Fibroblast of skin of right biceps (primary cell): ENCODE results near the gene VAV2.
A peak's percentile ranks its signal among the peaks of the same experiment; 100 is the strongest.

ENCODE experiments used
- DNase-seq: peaks from one replicate; pipeline ENCODE4 v3.0.0-alpha.2; 2013

The VAV2 gene

DNA sequence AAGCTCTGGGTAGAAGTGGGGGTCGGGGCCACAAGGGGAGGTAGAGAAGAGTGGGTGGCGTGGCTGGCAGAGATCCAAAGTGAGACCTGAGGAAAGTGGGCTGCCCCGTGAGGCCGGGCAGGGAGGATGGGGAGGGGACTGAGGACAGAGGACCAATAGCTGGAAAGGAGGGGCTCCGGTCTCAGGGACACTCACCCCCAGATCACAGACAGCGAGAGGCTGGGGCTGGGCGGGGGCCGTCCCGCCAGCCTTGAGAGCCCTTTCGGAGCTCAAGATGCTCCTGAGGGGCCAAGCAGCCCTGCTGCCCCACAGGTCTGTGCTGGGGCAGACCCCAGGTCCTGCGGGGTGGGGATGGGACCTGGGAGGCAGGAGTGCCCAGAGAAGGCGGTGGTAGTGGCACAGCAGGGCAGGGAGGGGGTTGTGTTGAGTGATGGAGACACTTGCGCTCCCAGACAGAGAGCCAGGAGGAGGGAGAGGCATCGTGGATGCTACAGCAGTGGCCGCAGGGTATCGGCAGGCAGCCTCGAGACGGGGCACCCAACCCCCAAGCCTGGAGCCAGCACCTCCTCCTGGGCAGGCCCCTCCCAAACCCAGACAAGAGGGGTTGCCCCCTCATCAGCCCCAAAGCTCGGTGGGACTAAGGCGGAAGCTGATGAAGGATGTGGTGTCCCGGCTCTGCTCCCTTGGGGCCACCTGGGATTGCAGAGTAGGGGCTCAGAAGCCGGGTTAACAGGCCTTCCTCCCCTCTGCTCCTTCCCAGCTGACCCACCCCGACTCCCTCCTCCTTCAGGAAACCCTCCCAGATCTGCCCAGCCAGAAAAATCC is 257.3 kb downstream of the VAV2 start:
- DNase-seq, result no peak

- DNase-seq, result no peak
Observed at GRCh38 chr9:133733796-133734533, 258.2 kb downstream of the VAV2 start.

- DNase-seq, result no peak
Observed at GRCh38 chr9:133733421-133733795, 258.7 kb downstream of the VAV2 start.

DNA sequence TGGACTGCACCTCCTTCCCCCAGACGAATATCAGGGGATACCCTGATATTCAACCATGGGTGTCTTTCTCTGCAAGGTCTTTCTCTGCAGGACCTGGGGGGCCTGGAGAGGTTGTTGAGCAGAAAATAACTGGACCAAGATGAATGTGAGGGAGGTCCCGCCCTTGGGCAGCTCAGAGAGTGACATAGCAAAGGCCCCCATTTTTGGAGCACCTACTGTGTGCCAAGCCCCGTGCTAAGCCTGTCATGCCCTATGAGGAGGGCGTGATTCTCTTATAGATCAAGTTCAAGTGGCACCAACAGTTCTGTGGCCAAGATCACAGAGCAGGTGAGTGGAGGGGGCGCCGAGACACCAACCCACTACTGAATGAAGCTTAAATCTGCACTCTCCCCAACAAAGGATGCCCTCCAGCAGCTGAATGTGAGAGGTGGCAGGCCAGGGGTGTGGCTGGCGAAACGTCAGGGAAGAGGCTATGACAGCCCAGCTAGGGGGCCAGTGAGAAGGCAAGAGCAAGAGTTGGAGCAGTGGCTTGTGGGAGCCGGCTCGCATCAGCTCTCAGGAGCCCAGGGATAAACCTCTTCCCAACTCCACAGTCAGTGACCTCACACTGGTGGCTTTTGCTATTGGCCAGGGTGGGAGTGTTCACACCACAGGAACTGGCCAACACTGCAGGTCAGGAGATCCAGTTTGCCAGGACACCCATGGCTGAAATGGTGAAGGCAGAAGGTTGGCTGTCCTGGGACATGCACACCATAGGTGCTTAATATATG is 259.3 kb downstream of the VAV2 start:
- DNase-seq, result no peak

DNA sequence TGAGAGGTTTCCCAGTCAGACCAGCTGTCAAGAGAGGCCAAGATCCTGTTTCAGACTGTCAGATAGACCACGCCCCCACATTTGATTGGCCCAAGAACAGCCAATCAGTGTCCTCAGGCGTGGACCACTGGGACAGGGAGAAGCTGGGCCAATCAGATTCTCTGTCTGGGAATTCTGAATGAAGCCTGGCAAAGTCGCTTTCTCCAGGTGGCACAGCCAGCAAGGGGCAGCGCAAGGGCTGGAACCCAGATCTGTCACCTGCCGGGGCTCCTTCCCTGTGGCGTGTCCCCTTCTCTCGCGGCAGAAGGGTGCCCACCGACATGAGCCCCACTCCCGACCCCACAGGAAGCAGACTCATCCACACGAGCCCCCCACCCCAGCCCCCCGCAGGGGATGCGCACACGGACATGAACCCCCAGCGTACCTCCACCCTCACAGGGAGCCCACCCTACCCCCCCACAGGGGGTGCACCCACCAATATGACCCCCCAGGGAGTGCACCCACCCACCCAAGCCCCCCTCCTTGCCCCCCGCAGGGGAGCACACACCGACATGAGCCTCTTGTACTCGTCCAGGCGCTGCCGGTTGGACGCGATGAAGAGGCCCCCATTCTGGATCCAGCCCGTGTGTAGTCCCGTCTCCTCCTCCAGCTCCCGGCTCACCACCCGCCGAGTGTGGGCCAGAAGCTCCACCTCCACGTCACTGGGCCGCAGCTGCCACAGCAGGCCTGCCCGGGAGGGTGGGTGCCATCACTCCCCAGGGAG is 260.1 kb downstream of the VAV2 start:
- DNase-seq, result peak; percentile 37

DNA sequence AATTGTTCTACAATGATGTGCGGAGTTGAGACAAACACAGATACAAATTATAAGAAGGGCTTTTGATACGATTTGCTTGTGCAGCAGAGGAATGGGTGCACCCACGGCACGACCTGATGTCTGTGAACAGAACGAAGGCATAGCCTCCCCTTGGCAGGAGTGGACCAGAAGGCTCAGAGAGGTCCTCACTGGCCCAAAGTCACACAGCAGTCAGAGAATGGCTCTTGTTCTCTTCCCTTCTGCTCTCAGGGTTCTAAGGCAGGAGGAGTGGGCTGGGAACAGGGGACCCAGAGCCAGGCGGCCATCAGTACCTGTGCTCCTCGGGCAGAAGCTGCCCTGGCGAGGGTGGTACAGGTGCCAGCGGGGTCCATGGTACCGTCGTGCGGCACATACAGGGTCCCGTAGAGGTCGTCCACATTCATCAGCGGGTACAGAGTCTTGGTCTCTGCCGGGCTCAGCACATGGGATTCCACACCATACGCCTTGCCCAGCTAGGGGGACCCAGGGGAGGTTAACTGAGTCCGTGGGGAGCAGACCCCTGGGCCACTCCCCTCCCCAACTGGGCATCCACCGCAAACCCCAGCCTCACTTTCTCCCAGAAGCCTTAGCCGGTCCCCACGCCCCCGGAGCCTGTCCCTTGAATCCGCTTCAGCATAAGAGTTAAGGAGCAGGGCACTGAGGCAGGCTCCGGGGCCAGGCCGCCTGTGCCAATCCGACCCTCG is 261.0 kb downstream of the VAV2 start:
- no peak for DNase-seq

DNA sequence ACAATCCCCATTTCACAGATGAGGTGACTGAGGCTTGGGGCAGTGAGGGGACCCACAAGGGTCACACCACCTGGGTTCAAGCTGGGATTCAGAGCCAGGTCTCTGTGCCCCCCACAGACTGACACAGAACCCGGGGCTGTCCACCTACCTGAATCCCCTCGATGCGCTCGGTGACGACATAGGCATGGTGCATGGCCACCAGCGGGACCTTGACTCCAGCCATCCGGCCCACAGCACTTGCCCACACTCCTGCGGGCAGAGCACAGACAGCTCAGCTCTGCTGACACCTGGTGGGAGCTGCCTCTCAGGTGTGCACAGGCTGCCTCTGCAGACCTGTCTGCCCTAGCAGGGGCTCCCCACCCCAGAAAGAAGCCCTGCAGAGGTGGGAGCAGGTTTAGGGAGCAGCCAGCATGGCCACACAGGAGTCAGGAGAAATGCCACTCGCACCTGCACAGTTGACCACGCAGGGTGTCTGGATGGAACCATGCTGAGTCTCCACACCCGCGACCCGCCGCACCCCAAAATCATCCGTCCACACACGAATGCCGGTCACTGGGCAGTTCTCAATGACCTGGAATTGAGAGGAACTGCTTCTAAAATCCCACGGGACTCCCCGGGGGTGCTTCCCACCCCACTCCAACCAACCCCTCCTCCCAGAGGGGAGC is 262.4 kb downstream of the VAV2 start:
- no peak for DNase-seq

GRCh38 chr9:133728856-133729616 is 263.1 kb downstream of the VAV2 start:
- no peak for DNase-seq

- DNase-seq, result no peak
Observed at GRCh38 chr9:133727876-133728441, 264.2 kb downstream of the VAV2 start.

DNA sequence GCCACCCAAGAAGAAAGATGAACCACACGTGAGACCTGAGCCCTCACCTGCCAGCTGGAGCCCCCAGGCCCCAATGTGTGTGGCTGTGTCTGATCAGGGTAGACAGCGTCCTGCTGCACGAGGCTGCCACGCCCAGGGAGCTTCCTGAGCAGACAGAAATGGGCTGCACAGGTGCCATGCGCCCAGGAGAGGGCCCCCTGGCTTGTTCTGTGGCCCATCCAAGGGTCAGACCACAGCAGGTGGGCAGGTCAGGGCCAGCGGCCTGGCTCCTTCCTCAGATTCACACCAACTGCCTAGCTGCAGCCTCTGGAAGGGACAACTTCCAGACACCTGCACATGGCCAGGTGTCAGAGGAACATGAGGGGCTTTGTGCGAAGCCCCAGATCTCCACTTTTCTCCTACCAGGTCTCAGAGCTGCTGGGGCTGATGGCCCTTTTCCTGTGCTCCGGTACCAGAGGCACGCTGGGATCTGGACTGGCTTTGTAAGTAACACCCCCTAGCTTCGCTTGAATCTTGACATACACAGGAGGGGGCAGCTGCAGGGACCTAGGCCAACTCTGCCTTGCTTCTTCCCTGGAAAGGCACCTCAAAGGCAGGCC is 264.7 kb downstream of the VAV2 start:
- DNase-seq, result no peak

DNA sequence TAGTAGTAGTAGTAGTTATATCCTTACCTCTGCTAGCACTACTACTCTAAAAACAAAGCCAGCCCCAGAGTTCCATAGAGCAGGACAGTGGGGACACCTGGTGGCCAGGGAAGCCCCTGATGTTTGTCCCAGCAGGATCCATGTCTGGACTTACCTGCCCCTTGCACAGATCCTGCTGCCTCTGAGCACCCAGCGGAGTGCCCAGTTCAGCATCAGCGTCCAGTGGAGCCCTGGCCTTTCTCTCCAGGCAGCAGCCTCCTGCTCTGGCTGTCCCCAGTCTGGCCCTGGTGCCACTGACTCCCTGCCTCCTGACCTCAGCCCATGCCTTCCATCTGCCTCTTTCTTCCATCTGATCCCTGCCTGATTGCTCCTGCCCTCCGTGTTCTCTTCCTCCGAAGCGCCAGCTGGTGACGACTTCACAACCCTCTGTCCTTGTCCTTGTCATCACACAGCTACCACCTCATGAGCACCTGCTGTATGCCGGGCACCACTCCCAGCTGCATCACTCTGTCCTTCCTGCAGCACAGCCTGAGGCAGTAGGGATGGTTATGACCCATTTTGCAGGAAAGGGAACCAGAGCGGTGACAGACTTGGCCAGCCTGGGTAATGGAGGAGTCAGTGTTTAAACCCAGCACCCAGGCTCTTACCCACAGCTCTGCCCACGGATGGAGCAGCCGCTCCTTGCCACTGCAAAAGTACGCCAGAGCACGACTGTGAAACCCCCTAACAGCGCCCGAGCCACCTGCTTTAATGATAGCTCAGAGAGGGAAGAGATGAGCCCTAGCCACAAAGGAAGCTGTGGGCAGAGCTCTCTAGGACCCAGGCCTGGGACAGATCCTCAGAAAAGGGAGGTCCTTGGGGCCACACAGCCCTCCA is 265.5 kb downstream of the VAV2 start:
- peak; percentile 31 for DNase-seq

GRCh38 chr9:133725886-133726285 is 266.2 kb downstream of the VAV2 start:
- no peak for DNase-seq

DNA sequence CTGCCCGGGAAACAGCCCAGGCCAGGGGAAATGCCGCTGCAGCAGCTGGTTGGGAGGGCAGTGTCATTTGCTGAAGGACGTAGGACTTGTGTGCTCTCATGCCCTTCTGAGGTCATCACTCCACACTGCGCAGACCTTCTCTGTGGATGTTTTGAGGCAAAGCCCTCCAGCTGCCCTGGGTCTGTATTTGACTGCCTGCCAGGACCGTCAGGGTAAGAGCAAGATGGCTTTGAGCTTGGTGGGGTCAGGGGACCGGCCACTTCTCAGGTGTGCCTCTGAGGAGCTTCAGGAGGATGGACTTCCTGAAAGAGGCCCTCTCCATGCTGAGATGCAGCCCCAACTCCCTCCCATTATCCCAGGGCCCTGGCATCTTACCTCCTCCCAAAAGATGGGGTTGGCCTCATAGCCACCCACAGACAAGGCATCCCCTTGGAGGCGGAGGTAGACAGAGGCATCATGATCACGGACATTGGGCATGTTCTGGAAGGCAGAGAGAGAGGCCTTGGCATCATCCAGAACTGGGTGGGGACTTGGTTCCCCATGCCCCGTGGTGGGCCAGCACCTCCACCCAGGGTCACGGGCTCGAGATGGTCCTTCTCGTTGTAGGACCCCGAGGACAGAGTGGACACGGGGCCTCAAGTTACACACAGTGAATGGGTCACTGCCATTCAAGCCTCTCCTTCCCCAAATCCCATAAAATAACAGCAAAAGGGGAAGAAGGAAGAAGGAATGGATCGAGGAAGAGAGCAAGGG is 273.4 kb downstream of the VAV2 start:
- no peak for DNase-seq

- DNase-seq, result no peak
Observed at GRCh38 chr9:133717113-133718031, 274.8 kb downstream of the VAV2 start.

DNA sequence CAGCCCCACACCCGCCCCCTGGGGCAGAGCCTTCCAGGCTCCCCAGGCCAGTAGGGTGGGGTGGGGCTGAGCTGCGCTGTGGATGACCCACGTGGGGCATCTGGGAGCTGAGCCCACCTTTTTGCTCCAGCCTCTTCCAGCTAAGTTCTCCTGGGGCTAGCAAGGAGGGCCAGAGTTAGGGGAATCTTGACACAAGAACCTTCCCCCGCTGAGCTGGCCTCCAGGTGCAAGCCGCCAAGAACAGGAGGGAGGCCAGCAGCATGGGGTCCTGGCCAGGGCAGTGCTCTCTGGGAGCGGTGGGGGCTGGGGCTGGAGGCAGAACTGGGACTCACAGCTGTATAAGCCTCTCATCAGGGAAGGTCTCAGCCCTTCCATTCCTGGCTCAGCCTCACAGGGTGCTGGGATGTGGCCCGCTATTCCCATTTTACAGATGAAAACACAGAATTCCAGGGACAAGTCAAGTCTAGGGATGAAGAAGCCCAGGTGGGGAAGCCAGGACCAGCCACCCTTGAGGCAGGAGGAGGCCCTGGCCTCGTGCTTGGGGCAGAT is 275.5 kb downstream of the VAV2 start:
- DNase-seq, result no peak

DNA sequence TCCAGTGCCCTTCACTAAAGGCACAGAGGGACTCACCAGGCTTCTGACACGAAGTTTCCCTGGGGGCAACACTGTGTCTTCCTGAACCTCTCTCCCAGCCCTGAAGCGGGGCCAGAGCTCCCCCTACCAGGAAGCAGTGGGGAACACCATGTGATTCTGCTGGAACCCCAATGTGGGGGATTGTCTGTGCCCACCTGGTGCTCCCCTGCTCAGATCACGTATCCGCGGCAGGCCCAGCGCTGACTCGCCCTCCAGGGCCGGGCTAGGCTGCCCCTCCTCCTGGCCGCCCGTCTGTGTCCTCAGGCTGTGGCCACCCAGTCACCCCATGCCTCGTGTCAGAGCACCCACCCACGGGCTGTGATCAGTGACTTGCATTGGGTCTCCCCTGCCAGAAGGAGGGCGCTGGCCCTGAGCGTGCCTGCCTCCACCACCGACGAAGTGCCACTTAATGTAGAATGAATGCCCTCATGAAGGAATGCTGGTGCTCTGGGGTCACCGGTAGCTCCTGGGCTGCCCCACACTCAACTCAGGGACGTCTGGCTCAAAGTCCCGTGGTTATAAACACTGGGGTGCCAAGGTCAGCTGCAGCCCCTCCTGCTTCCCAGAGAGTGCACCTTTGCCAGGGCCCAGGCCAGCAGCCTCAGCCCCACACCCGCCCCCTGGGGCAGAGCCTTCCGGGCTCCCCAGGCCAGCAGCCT is 276.1 kb downstream of the VAV2 start:
- DNase-seq, result peak; percentile 27
